Keratinocyte (primary cell): ENCODE data around the gene MLF2. TPM values are rescaled to one million over a fixed set of nuclear protein-coding genes. Genes with fewer than 3 reads are reported as not detected.

Source experiments
- DNase-seq: peaks from one replicate; pipeline ENCODE4 v3.0.0-alpha.2; 2011; ENCODE audit warnings: low read depth, missing footprints, low spot score
- FAIRE-seq: peaks from 2 replicates; lab custom pipeline; 2011; peaks lifted over from hg19 to GRCh38; lab: Jason Lieb, UNC
- H2AFZ ChIP-seq: 2 replicates; pipeline ENCODE4 v1.6.0; 2012; ENCODE audit warnings: low read length, control low read depth, inconsistent platforms; ENCODE audit not compliant: control insufficient read depth
- H3K27ac ChIP-seq: 2 replicates; pipeline ENCODE4 v1.5.1; 2011; ENCODE audit warnings: low read length; ENCODE audit not compliant: control insufficient read depth, insufficient read depth
- H3K27me3 ChIP-seq: 3 replicates; pipeline ENCODE4 v1.6.0; 2011; ENCODE audit warnings: low read length; ENCODE audit not compliant: control insufficient read depth, insufficient read depth; ENCODE audit errors: extremely low read depth
- H3K36me3 ChIP-seq, 2 experiments: 2 replicates in 1 of 2; 3 replicates in 1 of 2; pipeline ENCODE4 v1.5.1; 2011; ENCODE audit warnings: low read length in 2 of 2, mild to moderate bottlenecking in 1 of 2; ENCODE audit not compliant: control insufficient read depth in 2 of 2, insufficient read depth in 2 of 2; ENCODE audit errors: extremely low read depth in 1 of 2
- H3K4me1 ChIP-seq: 3 replicates; pipeline ENCODE4 v1.5.1; 2011; ENCODE audit warnings: low read length; ENCODE audit not compliant: control insufficient read depth, insufficient read depth; ENCODE audit errors: extremely low read depth
- H3K4me2 ChIP-seq: 3 replicates; pipeline ENCODE4 v1.6.0; 2011; ENCODE audit warnings: low read depth, low read length; ENCODE audit not compliant: control insufficient read depth, insufficient read depth; ENCODE audit errors: extremely low read depth
- H3K4me3 ChIP-seq, 3 experiments: fragments of 200-600 bp in 1 of 3; sonication (generic) in 1 of 3; 2 replicates in 2 of 3; 3 replicates in 1 of 3; pipeline ENCODE4 v1.5.1; 2011 to 2016; ENCODE audit warnings: low read length in 3 of 3, mild to moderate bottlenecking in 3 of 3, control low read depth in 2 of 3, inconsistent platforms in 1 of 3, low read depth in 1 of 3, mixed read lengths in 1 of 3, mixed run types in 1 of 3, moderate library complexity in 1 of 3; ENCODE audit not compliant: control insufficient read depth in 2 of 3, insufficient read depth in 2 of 3; ENCODE audit errors: extremely low read depth in 1 of 3
- H3K79me2 ChIP-seq: 2 replicates; pipeline ENCODE4 v1.6.0; 2012; ENCODE audit warnings: low read length; ENCODE audit not compliant: control insufficient read depth, insufficient read depth
- H3K9ac ChIP-seq: 3 replicates; pipeline ENCODE4 v1.6.0; 2011; ENCODE audit warnings: low read length; ENCODE audit not compliant: control insufficient read depth, insufficient read depth; ENCODE audit errors: extremely low read depth
- H3K9me1 ChIP-seq: 3 replicates; pipeline ENCODE4 v1.6.0; 2011; ENCODE audit warnings: low read length; ENCODE audit not compliant: control insufficient read depth, insufficient read depth; ENCODE audit errors: extremely low read depth
- H3K9me3 ChIP-seq: 2 replicates; pipeline ENCODE4 v1.5.1; 2012; ENCODE audit warnings: low read depth, low read length; ENCODE audit not compliant: control insufficient read depth
- H4K20me1 ChIP-seq: 3 replicates; pipeline ENCODE4 v1.6.0; 2011; ENCODE audit warnings: low read length; ENCODE audit not compliant: control insufficient read depth, insufficient read depth; ENCODE audit errors: extremely low read depth
- EZH2 ChIP-seq: IDR thresholded peaks from one replicate; pipeline ENCODE4 v1.6.1; 2012; ENCODE audit warnings: inconsistent platforms, mild to moderate bottlenecking, low read length, moderate library complexity
- dilution Hi-C: fragments of 300-500 bp; cut with MboI; formaldehyde crosslinking; loops from one replicate; pipeline ENCODE4 v1.7.0; 2020; ENCODE audit warnings: low sequenced_read_pairs; ENCODE audit not compliant: extremely low pct_ligation_motif_present
- polyA plus RNA-seq, 5 experiments: library from polyadenylated mRNA; depleted of rRNA in 3 of 5; stranded (reverse) in 3 of 5; stranded (forward) in 1 of 5; unstranded in 1 of 5; fragments of >200 nt; gene quantifications; 1 replicate in 1 of 5; 2 replicates in 3 of 5; 3 replicates in 1 of 5; pipeline versions ENCODE4 v1.2.1 to v1.2.3, GENCODE V29; 2011 to 2012; ENCODE audit warnings: missing spikeins in 2 of 5, low read depth in 1 of 5, low replicate concordance in 1 of 5
- TF ChIP-seq, protein P1 (sequence below), 3 experiments: IDR thresholded peaks in 1 of 3; conservative IDR thresholded peaks in 1 of 3; optimal IDR thresholded peaks in 1 of 3; 2 replicates in 2 of 3; 3 replicates in 1 of 3; pipeline versions ENCODE3 to v1.5.1; 2011; ENCODE audit warnings: low read length in 3 of 3, mild to moderate bottlenecking in 3 of 3, moderate library complexity in 2 of 3, control low read depth in 1 of 3, inconsistent platforms in 1 of 3; ENCODE audit not compliant: insufficient read depth in 2 of 3; ENCODE audit errors: extremely low read depth in 1 of 3

The MLF2 gene
- polyA plus RNA-seq, 1 donor (not counting 4 experiments of a cell fraction or from before 2014, with no cell fraction given): 317 TPM

DNA sequence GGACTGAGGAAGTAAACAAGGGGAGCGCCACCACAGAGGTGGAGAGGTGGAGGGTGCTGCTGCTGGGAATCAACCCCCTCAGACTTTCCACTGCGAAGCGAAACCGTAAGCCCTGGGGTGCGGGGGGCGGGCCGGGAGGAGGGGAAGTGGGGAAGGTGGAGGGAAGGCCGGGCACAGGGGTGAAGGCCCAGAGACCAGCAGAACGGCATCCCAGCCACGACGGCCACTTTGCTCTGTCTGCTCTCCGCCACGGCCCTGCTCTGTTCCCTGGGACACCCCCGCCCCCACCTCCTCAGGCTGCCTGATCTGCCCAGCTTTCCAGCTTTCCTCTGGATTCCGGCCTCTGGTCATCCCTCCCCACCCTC, 19.4 kb upstream of the MLF2 start, which contains the start of gene LAG3:
Gene LAG3 (plus strand): TSS at position 190 of the 365 bp plus-strand sequence. CDS start 333 bp downstream, outside the sequence.
- Histone ChIP-seq H3K9me3 (no peaks in the 10 kb centered on the region), H3K9me1 (no peaks in the 10 kb centered on the region), H3K27ac (no peak within 1 kb of the TSS), H3K4me1 (peaks cover 14% of the 10 kb centered on the region), H3K9ac (no peak within 1 kb of the TSS), H2AFZ (no peak within 1 kb of the TSS), H3K27me3 (peaks cover 28% of the 10 kb centered on the region), H3K36me3 (peaks cover 4 to 7% of the 10 kb centered on the region in 2 experiments), H3K4me3 (no peak within 1 kb of the TSS), H3K4me2 (no peak within 1 kb of the TSS), H3K79me2 (peaks cover 7% of the 10 kb centered on the region), H4K20me1 (no peaks in the 10 kb centered on the region)
- DNase-seq: no peak
- no peak for FAIRE-seq
- dilution Hi-C loops: no loop called here
- TF ChIP-seq EZH2: no peak
- TF ChIP-seq, protein P1, sequence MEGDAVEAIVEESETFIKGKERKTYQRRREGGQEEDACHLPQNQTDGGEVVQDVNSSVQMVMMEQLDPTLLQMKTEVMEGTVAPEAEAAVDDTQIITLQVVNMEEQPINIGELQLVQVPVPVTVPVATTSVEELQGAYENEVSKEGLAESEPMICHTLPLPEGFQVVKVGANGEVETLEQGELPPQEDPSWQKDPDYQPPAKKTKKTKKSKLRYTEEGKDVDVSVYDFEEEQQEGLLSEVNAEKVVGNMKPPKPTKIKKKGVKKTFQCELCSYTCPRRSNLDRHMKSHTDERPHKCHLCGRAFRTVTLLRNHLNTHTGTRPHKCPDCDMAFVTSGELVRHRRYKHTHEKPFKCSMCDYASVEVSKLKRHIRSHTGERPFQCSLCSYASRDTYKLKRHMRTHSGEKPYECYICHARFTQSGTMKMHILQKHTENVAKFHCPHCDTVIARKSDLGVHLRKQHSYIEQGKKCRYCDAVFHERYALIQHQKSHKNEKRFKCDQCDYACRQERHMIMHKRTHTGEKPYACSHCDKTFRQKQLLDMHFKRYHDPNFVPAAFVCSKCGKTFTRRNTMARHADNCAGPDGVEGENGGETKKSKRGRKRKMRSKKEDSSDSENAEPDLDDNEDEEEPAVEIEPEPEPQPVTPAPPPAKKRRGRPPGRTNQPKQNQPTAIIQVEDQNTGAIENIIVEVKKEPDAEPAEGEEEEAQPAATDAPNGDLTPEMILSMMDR (optimal IDR thresholded peaks at IDR 0.05 in 1 of 3, IDR thresholded peaks at IDR 0.05 in 1 of 3, conservative IDR thresholded peaks at IDR 0.05 in 1 of 3; ENCODE audit: extremely low read depth in 1 of 3, insufficient read depth in 2 of 3, low read length in 3 of 3): no peak

DNA sequence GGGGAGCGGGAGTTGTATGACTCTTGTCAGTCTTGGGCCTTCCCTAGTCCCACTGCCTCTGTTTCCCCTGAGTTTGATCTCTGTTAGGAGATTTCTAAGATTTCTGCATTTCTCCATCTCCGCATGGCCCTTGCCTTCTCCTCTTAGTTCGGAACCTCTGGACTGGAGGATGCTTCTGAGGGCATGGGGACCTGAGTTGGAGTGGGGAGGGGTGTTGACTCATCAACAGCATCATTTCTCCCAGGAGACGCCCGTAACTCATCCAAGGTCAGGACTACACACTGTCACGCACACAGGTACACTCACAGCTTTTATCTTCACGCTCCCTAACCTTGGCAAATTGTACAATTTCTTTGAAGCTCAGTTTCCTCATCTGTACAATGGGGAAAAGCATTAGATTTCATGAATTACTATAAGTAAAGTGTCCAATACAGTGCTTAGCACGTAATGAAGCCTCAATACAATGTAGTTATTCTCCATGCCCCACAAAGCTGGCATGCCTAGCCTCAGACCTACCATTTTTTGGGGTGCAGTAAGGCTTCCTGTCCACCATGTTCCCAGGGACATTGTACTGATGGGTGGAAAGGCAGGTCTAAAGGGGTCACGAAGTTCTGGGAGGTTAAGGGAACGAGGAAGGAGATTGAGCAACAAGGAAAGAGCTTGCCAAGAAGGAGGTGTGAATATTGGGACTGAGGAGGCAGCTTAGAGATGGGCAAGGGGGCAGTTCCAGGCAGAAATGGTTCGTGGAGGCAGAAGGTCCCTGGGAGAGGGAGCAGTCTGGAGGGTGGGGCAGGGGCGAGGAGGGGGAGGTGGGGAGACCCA, 18.8 kb upstream of the MLF2 start:
- no peaks in the 10 kb centered on the region for H3K9me1 ChIP-seq
- H3K36me3 ChIP-seq: peaks cover 4 to 7% of the 10 kb centered on the region in 2 experiments
- DNase-seq: no peak
- TF ChIP-seq, protein P1 (optimal IDR thresholded peaks at IDR 0.05 in 1 of 3, IDR thresholded peaks at IDR 0.05 in 1 of 3, conservative IDR thresholded peaks at IDR 0.05 in 1 of 3; ENCODE audit: extremely low read depth in 1 of 3, insufficient read depth in 2 of 3, low read length in 3 of 3): no peak
- TF ChIP-seq EZH2: no peak
- no peak overlapping the region for H3K4me3 ChIP-seq
- H3K79me2 ChIP-seq: peaks cover 11% of the 10 kb centered on the region
- no peak overlapping the region for H2AFZ ChIP-seq
- H3K27ac ChIP-seq: no peak overlapping the region
- H3K27me3 ChIP-seq: peaks cover 22% of the 10 kb centered on the region
- no peak overlapping the region for H3K9ac ChIP-seq
- no peak for FAIRE-seq
- peaks cover 14% of the 10 kb centered on the region for H3K4me1 ChIP-seq
- no peak overlapping the region for H3K4me2 ChIP-seq
- no peaks in the 10 kb centered on the region for H4K20me1 ChIP-seq
- dilution Hi-C loops: no loop called here
- no peaks in the 10 kb centered on the region for H3K9me3 ChIP-seq
